ENCODE data around the gene NR6A1.

The NR6A1 gene

GRCh38 chr9:124491049-124491975 lies 279.8 kb downstream of the NR6A1 start:
- Histone ChIP-seq H3K36me3 (ENCODE audit: control insufficient read depth, low read length) (no peaks in the 10 kb centered on the region), H3K4me3 (ENCODE audit: low read length) (no peak overlapping the region), H3K27me3 (ENCODE audit: control insufficient read depth, low read length) (no peaks in the 10 kb centered on the region), H4K20me1 (ENCODE audit: control insufficient read depth, insufficient read depth, low read depth, low read length) (no peaks in the 10 kb centered on the region), H3K27ac (ENCODE audit: low read depth, low read length) (no peak overlapping the region), H3F3A (ENCODE audit: control insufficient read depth, insufficient read depth) (no peaks in the 10 kb centered on the region), H3K9me2 (replicated peaks; ENCODE audit: control insufficient read depth, low read length) (no peaks in the 10 kb centered on the region), H3K4me2 (ENCODE audit: low read length) (no peak overlapping the region), H3K4me1 (ENCODE audit: control insufficient read depth, low read length) (no peaks in the 10 kb centered on the region), H3K9me3 (ENCODE audit: control insufficient read depth, insufficient read depth, low read length) (no peaks in the 10 kb centered on the region), H3K79me2 (ENCODE audit: control insufficient read depth, low read length) (no peaks in the 10 kb centered on the region)
- TF ChIP-seq EZH2phosphoT487 (IDR thresholded peaks at IDR 0.05; ENCODE audit: borderline replicate concordance, low read length) (no peak), CTCF (IDR thresholded peaks at IDR 0.05; ENCODE audit: low read depth, low read length, poor library complexity, severe bottlenecking) (no peak)

- H3K9me3 ChIP-seq (ENCODE audit: control insufficient read depth, insufficient read depth, low read length), result no peaks in the 10 kb centered on the region
- H3K27ac ChIP-seq (ENCODE audit: low read depth, low read length), result no peak overlapping the region
- no peaks in the 10 kb centered on the region for H4K20me1 ChIP-seq (ENCODE audit: control insufficient read depth, insufficient read depth, low read depth, low read length)
- H3K4me3 ChIP-seq (ENCODE audit: low read length), result no peak overlapping the region
- no peaks in the 10 kb centered on the region for H3K9me2 ChIP-seq (replicated peaks; ENCODE audit: control insufficient read depth, low read length)
- H3F3A ChIP-seq (ENCODE audit: control insufficient read depth, insufficient read depth), result no peaks in the 10 kb centered on the region
- no peaks in the 10 kb centered on the region for H3K4me1 ChIP-seq (ENCODE audit: control insufficient read depth, low read length)
- H3K27me3 ChIP-seq (ENCODE audit: control insufficient read depth, low read length), result no peaks in the 10 kb centered on the region
- no peaks in the 10 kb centered on the region for H3K79me2 ChIP-seq (ENCODE audit: control insufficient read depth, low read length)
- TF ChIP-seq EZH2phosphoT487 (IDR thresholded peaks at IDR 0.05; ENCODE audit: borderline replicate concordance, low read length) (no peak), CTCF (IDR thresholded peaks at IDR 0.05; ENCODE audit: low read depth, low read length, poor library complexity, severe bottlenecking) (no peak)
- no peak overlapping the region for H3K4me2 ChIP-seq (ENCODE audit: low read length)
- H3K36me3 ChIP-seq (ENCODE audit: control insufficient read depth, low read length), result no peaks in the 10 kb centered on the region
Observed at GRCh38 chr9:124490004-124490403, 281.1 kb downstream of the NR6A1 start.

GRCh38 chr9:124489222-124489621 lies 281.9 kb downstream of the NR6A1 start:
- Histone ChIP-seq H3K9me3 (ENCODE audit: control insufficient read depth, insufficient read depth, low read length) (no peaks in the 10 kb centered on the region), H3K4me1 (ENCODE audit: control insufficient read depth, low read length) (no peaks in the 10 kb centered on the region), H3K36me3 (ENCODE audit: control insufficient read depth, low read length) (no peaks in the 10 kb centered on the region), H3F3A (ENCODE audit: control insufficient read depth, insufficient read depth) (no peaks in the 10 kb centered on the region), H3K9me2 (replicated peaks; ENCODE audit: control insufficient read depth, low read length) (no peaks in the 10 kb centered on the region), H3K4me3 (ENCODE audit: low read length) (no peak overlapping the region), H3K4me2 (ENCODE audit: low read length) (no peak overlapping the region), H3K27ac (ENCODE audit: low read depth, low read length) (no peak overlapping the region), H4K20me1 (ENCODE audit: control insufficient read depth, insufficient read depth, low read depth, low read length) (no peaks in the 10 kb centered on the region), H3K27me3 (ENCODE audit: control insufficient read depth, low read length) (no peaks in the 10 kb centered on the region), H3K79me2 (ENCODE audit: control insufficient read depth, low read length) (no peaks in the 10 kb centered on the region)
- no peak for TF ChIP-seq EZH2phosphoT487 (IDR thresholded peaks at IDR 0.05; ENCODE audit: borderline replicate concordance, low read length)
- TF ChIP-seq CTCF (IDR thresholded peaks at IDR 0.05; ENCODE audit: low read depth, low read length, poor library complexity, severe bottlenecking), result no peak
